ENCODE measurements around the gene RNASE12.

GRCh38 chr14:20632448-20632830 lies 41.3 kb upstream of the RNASE12 start:
- TF ChIP-seq CTCF (IDR thresholded peaks at IDR 0.05) = no peak
- no peak for TF ChIP-seq ELF1 (IDR thresholded peaks at IDR 0.05)
- no peak for TF ChIP-seq RCOR1 (IDR thresholded peaks at IDR 0.05; ENCODE audit: low read length)
